OCI-LY1 (cell line): Measurements from ENCODE around the gene FLNC.

Source experiments
- H2AFZ ChIP-seq: fragments of 200-600 bp; sonication (generic), shearing (Covaris generic); 2 replicates; pipeline ENCODE4 v1.6.0; 2014; ENCODE audit warnings: antibody characterized with exemption, mild to moderate bottlenecking, low read length
- H3F3A ChIP-seq: fragments of 200-600 bp; sonication (generic), shearing (Covaris generic); 2 replicates; pipeline ENCODE4 v1.6.0; 2014; ENCODE audit warnings: mild to moderate bottlenecking, antibody characterized with exemption, low read length, moderate library complexity; ENCODE audit not compliant: insufficient read depth
- H3K27ac ChIP-seq: fragments of 200-600 bp; sonication (generic); 2 replicates; pipeline ENCODE4 v1.5.1; 2014; ENCODE audit warnings: low read length, mixed run types, mild to moderate bottlenecking, low read depth; ENCODE audit not compliant: poor library complexity, severe bottlenecking
- H3K27me3 ChIP-seq: fragments of 200-600 bp; sonication (generic); 2 replicates; pipeline ENCODE4 v1.6.0; 2014; ENCODE audit warnings: antibody characterized with exemption, mild to moderate bottlenecking, low read length, moderate library complexity; ENCODE audit not compliant: insufficient read depth
- H3K36me3 ChIP-seq: fragments of 200-600 bp; sonication (generic); 2 replicates; pipeline ENCODE4 v1.6.1; 2014; ENCODE audit warnings: mild to moderate bottlenecking, antibody characterized with exemption, low read length, moderate library complexity, mixed read lengths; ENCODE audit not compliant: insufficient read depth
- H3K4me1 ChIP-seq: fragments of 200-600 bp; sonication (generic); 2 replicates; pipeline ENCODE4 v1.5.1; 2014; ENCODE audit warnings: mild to moderate bottlenecking, low read length, moderate library complexity; ENCODE audit not compliant: insufficient read depth, severe bottlenecking
- H3K4me2 ChIP-seq: fragments of 200-600 bp; sonication (generic), shearing (Covaris generic); 2 replicates; pipeline ENCODE4 v1.6.1; 2014; ENCODE audit warnings: low read length
- H3K4me3 ChIP-seq: fragments of 200-600 bp; sonication (generic); 2 replicates; pipeline ENCODE4 v1.5.1; 2014; ENCODE audit warnings: low read length, low read depth, mild to moderate bottlenecking, mixed read lengths; ENCODE audit not compliant: poor library complexity, severe bottlenecking
- H3K79me2 ChIP-seq: fragments of 200-600 bp; shearing (Covaris generic); 2 replicates; pipeline ENCODE4 v1.6.1; 2016; ENCODE audit warnings: mixed run types, low read length, mixed read lengths; ENCODE audit not compliant: insufficient read depth
- H3K9ac ChIP-seq: fragments of 200-600 bp; sonication (generic), shearing (Covaris generic); 2 replicates; pipeline ENCODE4 v1.6.1; 2014; ENCODE audit warnings: mild to moderate bottlenecking, low read length, mixed read lengths
- H3K9me2 ChIP-seq: fragments of 200-600 bp; sonication (generic), shearing (Covaris generic); 2 replicates; pipeline ENCODE4 v1.6.1; 2014; ENCODE audit warnings: low read depth, mild to moderate bottlenecking, low read length, mixed read lengths
- H3K9me3 ChIP-seq: fragments of 200-600 bp; shearing (Covaris generic); 2 replicates; pipeline ENCODE4 v1.6.1; 2014; ENCODE audit warnings: low read length, mixed read lengths
- H4K20me1 ChIP-seq: fragments of 200-600 bp; sonication (generic), shearing (Covaris generic); 2 replicates; pipeline ENCODE4 v1.6.0; 2016; ENCODE audit warnings: mild to moderate bottlenecking, low read length; ENCODE audit not compliant: insufficient read depth
- CTCF ChIP-seq: fragments of 200-600 bp; sonication (generic), shearing (Covaris generic); IDR thresholded peaks from 2 replicates; pipeline ENCODE4 v1.5.1; 2017; ENCODE audit warnings: mild to moderate bottlenecking, antibody characterized with exemption, low read length, moderate library complexity, mixed read lengths
- EZH2 ChIP-seq: fragments of 200-600 bp; sonication (generic), shearing (Covaris generic); IDR thresholded peaks from 2 replicates; pipeline ENCODE4 v1.8.0; 2017; ENCODE audit warnings: borderline replicate concordance, mixed run types, mild to moderate bottlenecking, antibody characterized with exemption, low read length, moderate library complexity, mixed read lengths

FLNC gene

DNA sequence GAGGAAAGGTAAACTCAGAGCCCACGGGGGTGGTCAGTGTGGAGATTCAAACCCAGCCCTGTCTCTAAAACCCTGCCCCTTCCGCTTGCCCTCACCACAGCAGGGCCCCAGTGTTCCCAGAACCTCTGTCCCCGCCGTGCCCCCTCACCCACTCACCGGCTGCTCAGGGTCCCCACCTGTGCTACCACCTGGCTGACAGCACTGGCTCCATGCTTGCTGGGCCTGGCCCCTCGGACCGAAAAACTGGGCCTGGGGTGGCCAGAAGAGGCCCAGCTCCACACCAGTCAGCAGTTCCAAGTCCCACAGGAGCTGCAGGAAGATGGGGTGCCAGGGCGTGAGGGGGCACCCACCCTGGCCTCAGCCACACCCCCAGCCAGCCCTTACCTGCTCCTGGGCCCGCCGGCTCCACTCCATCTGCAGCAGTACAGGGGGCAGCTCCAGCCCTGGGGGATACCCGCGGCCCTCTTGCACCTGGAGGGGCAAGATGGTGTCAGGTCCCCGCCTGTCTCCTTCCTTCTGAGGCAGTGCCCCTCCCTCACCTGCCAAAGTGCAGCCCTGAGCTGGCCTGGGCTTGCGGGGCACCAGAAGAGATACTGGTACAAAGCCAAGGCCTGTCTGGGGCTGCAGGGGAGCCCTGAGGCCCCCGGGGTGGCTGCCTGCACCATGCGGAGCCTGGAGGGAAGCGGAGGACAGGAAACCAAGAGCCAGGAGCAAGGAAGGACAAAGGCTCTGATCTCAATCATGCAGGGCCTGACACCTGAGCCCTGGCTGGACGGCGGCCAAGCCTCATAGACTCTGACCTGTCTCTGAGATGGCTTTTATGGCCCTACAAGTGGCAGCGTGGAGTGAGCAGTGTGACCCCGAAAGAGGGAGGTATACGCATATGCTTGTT, 44.2 kb downstream of the FLNC start:
- no peak overlapping the region for H3K4me2 ChIP-seq
- H3K9me2 ChIP-seq = no peaks in the 10 kb centered on the region

GRCh38 chr7:128875523-128875948, 45.3 kb downstream of the FLNC start:
- H3K9ac ChIP-seq = no peak overlapping the region
- no peaks in the 10 kb centered on the region for H3K9me2 ChIP-seq
- no peak overlapping the region for H3K4me2 ChIP-seq
- H3K9me3 ChIP-seq = no peaks in the 10 kb centered on the region
- no peak overlapping the region for H3K4me3 ChIP-seq
- TF ChIP-seq CTCF = no peak
- TF ChIP-seq EZH2 = no peak
- no peaks in the 10 kb centered on the region for H3F3A ChIP-seq
- no peaks in the 10 kb centered on the region for H4K20me1 ChIP-seq
- no peak overlapping the region for H3K27ac ChIP-seq
- peaks cover 4% of the 10 kb centered on the region; the same call in 1 of the 2 replicates for H3K27me3 ChIP-seq
- no peak overlapping the region for H2AFZ ChIP-seq
- H3K79me2 ChIP-seq = no peaks in the 10 kb centered on the region
- no peaks in the 10 kb centered on the region for H3K4me1 ChIP-seq
- no peaks in the 10 kb centered on the region for H3K36me3 ChIP-seq

More for the DNA sequence above, 44.2 kb downstream of the FLNC start:
- H4K20me1 ChIP-seq = no peaks in the 10 kb centered on the region
- no peaks in the 10 kb centered on the region for H3K36me3 ChIP-seq
- no peak overlapping the region for H3K9ac ChIP-seq
- H3K4me3 ChIP-seq = no peak overlapping the region
- H3K27ac ChIP-seq = no peak overlapping the region
- H3K27me3 ChIP-seq = peaks cover 9% of the 10 kb centered on the region; the same call in 1 of the 2 replicates
- H3F3A ChIP-seq = no peaks in the 10 kb centered on the region
- TF ChIP-seq CTCF = no peak
- no peak for TF ChIP-seq EZH2
- H2AFZ ChIP-seq = no peak overlapping the region
- H3K79me2 ChIP-seq = no peaks in the 10 kb centered on the region
- peaks cover 8% of the 10 kb centered on the region for H3K4me1 ChIP-seq
- no peaks in the 10 kb centered on the region for H3K9me3 ChIP-seq

DNA sequence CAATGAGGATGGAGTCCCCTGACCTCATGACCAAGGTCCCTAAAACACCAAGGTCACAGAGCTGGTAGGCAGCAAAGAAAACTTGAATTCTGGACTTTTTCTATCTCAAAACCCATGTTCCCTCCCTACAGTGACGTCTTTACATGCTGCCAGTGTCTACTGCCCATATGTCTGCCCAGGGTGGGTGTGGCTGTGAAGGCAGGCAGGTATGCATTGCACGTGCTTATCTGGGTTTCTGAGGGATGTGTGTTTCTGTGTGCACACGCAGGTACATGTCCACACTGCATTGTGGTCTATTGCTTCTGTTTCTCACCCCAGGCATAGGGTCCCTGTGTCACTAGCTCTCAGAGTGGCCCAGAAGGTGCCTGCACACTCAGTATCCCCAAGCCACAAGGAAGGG, 45.9 kb downstream of the FLNC start:
- H3F3A ChIP-seq = no peaks in the 10 kb centered on the region
- peaks cover 4% of the 10 kb centered on the region; the same call in 1 of the 2 replicates for H3K27me3 ChIP-seq

More for the DNA sequence above, 45.9 kb downstream of the FLNC start:
- Histone ChIP-seq H3K9me2 (no peaks in the 10 kb centered on the region), H3K4me1 (no peaks in the 10 kb centered on the region), H3K36me3 (no peaks in the 10 kb centered on the region), H3K27ac (no peak overlapping the region), H4K20me1 (no peaks in the 10 kb centered on the region), H2AFZ (no peak overlapping the region), H3K4me3 (no peak overlapping the region), H3K9me3 (no peaks in the 10 kb centered on the region), H3K9ac (no peak overlapping the region), H3K4me2 (no peak overlapping the region), H3K79me2 (no peaks in the 10 kb centered on the region)
- TF ChIP-seq EZH2 (no peak), CTCF (no peak)
